Right cardiac atrium (tissue), 5 donors: ENCODE measurements around the gene AGAP1. TPM values are rescaled to one million over a fixed set of nuclear protein-coding genes. Genes with fewer than 3 reads are reported as not detected.
A peak's percentile ranks its signal among the peaks of the same experiment; 100 is the strongest.

Source experiments
- ATAC-seq, 2 donors: fragments of 200-7000 bp; cut with Tn5 transposase; one replicate each; pipeline versions ENCODE4 v1.8.0 to v1.9.1; 2020; ENCODE audit warnings: moderate library complexity in 2 of 2, mild to moderate bottlenecking in 1 of 2
- DNase-seq, 3 donors: peaks; one replicate each; pipeline ENCODE4 v3.0.0-alpha.2; 2020
- H3K27ac ChIP-seq: one replicate; pipeline ENCODE4 v1.5.1; 2013; ENCODE audit warnings: mild to moderate bottlenecking, low read length, control low read depth, moderate library complexity
- H3K27me3 ChIP-seq: one replicate; pipeline ENCODE4 v1.6.1; 2013; ENCODE audit not compliant: control insufficient read depth, insufficient read depth
- H3K4me1 ChIP-seq: one replicate; pipeline ENCODE4 v1.6.1; 2013; ENCODE audit warnings: low read length; ENCODE audit not compliant: control insufficient read depth, insufficient read depth
- H3K4me3 ChIP-seq: one replicate; pipeline ENCODE4 v1.5.1; 2013; ENCODE audit warnings: low read length, control low read depth
- H3K9me3 ChIP-seq: one replicate; pipeline ENCODE4 v1.6.1; 2013; ENCODE audit warnings: low read length; ENCODE audit not compliant: control insufficient read depth
- WGBS: extraction: QIAGEN DNeasy Blood & Tissue Kit; methylation state at CpG from one replicate; pipeline ENCODE4 v1.1.7; 2013; 5-methylcytosine and 5-hydroxymethylcytosine counted together
- intact Hi-C, 4 donors: fragments of 100-400 bp; cut with DNase I; formaldehyde crosslinking; loops; one replicate each; pipeline versions ENCODE4 v1.11.0 to v1.14.0; 2022 to 2023
- polyA plus RNA-seq: library from polyadenylated mRNA; stranded (reverse); fragments of 200-250 nt; gene quantifications from one replicate; pipeline ENCODE4 v1.2.3, GENCODE V29; 2013
- total RNA-seq, 4 donors: library from RNA; stranded (reverse); fragmentation: NEBNext Ultra II Directional; extraction: Animal tissue kit (Norgen Biotek cat#: 25700); gene quantifications; one replicate each; pipeline ENCODE4 v1.2.1, GENCODE V29; 2021
- donor health status: healthy with polysubstance abuse.
- donor health status: DM: no; HTN: yes; CAD: no.
- donor health status: DM: no; HTN: no; CAD: no.
- donor health status: DM: no; HTN: yes; CAD: no; lungs with severe emphysema.
- donor health status: DM: yes; HTN: yes; CAD: no.

AGAP1 gene
- total and polyA plus RNA-seq, 5 donors = 10.5 to 25.3 (median 22.6) TPM

- 37% methylated on average over 12 of the region's 12 CpGs for WGBS
- no peaks in the 10 kb centered on the region for H3K4me1 ChIP-seq
- DNase-seq = peak; percentile 47 to 78 (median 62)
Measured at GRCh38 chr2:235746257-235746934, 252.6 kb downstream of the AGAP1 start.

GRCh38 chr2:235747001-235747785 lies 253.3 kb downstream of the AGAP1 start:
- no peaks in the 10 kb centered on the region for H3K9me3 ChIP-seq
- DNase-seq = peak in 1 of 3 donors; percentile 54
- H3K27me3 ChIP-seq = no peaks in the 10 kb centered on the region
- intact Hi-C loops = loop anchor here (2.0 to 10.0 kb wide), 5 partner anchors 72 to 612 kb away; no protein-coding TSS in a partner anchor
- H3K27ac ChIP-seq = no peak overlapping the region
- ATAC-seq = peak in 1 of 2 donors; percentile 16
- WGBS = 90% methylated on average over 23 of the region's 23 CpGs
- H3K4me1 ChIP-seq = no peaks in the 10 kb centered on the region
- H3K4me3 ChIP-seq = no peak overlapping the region

More at GRCh38 chr2:235746257-235746934, 252.6 kb downstream of the AGAP1 start:
- intact Hi-C loops = loop anchor here (2.0 to 10.0 kb wide), 5 partner anchors 72 to 612 kb away; no protein-coding TSS in a partner anchor
- Histone ChIP-seq H3K4me3 (no peak overlapping the region), H3K27ac (no peak overlapping the region), H3K27me3 (no peaks in the 10 kb centered on the region), H3K9me3 (no peaks in the 10 kb centered on the region)
- ATAC-seq = peak; percentile 91

- DNase-seq (peak in 1 of 3 donors; percentile 42), ATAC-seq (no peak)
- Histone ChIP-seq H3K4me3 (no peak overlapping the region), H3K9me3 (no peaks in the 10 kb centered on the region), H3K27me3 (no peaks in the 10 kb centered on the region), H3K27ac (no peak overlapping the region), H3K4me1 (no peaks in the 10 kb centered on the region)
- 53% methylated on average over 6 of the region's 6 CpGs for WGBS
- intact Hi-C loops = loop anchor here (2.0 to 10.0 kb wide), 5 partner anchors 73 to 613 kb away; no protein-coding TSS in a partner anchor
Measured at GRCh38 chr2:235747786-235748091, 253.9 kb downstream of the AGAP1 start.

GRCh38 chr2:235749121-235749770 lies 255.4 kb downstream of the AGAP1 start:
- WGBS = 64% methylated on average over 10 of the region's 10 CpGs
- Histone ChIP-seq H3K9me3 (no peaks in the 10 kb centered on the region), H3K27me3 (no peaks in the 10 kb centered on the region), H3K4me1 (no peaks in the 10 kb centered on the region), H3K4me3 (no peak overlapping the region), H3K27ac (no peak overlapping the region)
- intact Hi-C loops = loop anchor here (5.0 to 10.0 kb wide), 4 partner anchors 74 to 614 kb away; no protein-coding TSS in a partner anchor
- no peak for DNase-seq
- no peak for ATAC-seq

GRCh38 chr2:235749771-235750160 lies 255.9 kb downstream of the AGAP1 start:
- Histone ChIP-seq H3K27ac (no peak overlapping the region), H3K27me3 (no peaks in the 10 kb centered on the region), H3K4me3 (no peak overlapping the region), H3K4me1 (no peaks in the 10 kb centered on the region), H3K9me3 (no peaks in the 10 kb centered on the region)
- 96% methylated on average over 3 of the region's 3 CpGs for WGBS
- DNase-seq (no peak), ATAC-seq (no peak)
- intact Hi-C loops = loop anchor here (5.0 to 10.0 kb wide), 4 partner anchors 75 to 615 kb away; no protein-coding TSS in a partner anchor

- Histone ChIP-seq H3K9me3 (no peaks in the 10 kb centered on the region), H3K4me3 (no peak overlapping the region), H3K4me1 (no peaks in the 10 kb centered on the region), H3K27ac (no peak overlapping the region), H3K27me3 (no peaks in the 10 kb centered on the region)
- 89% methylated on average over 4 of the region's 4 CpGs for WGBS
- no peak for ATAC-seq
- intact Hi-C loops = no loop called here
- DNase-seq = no peak
Measured at GRCh38 chr2:235752846-235753245, 259.0 kb downstream of the AGAP1 start.

- intact Hi-C loops = no loop called here
Measured at GRCh38 chr2:235754357-235755207, 260.7 kb downstream of the AGAP1 start.

GRCh38 chr2:235756491-235756890 lies 262.6 kb downstream of the AGAP1 start:
- intact Hi-C loops = no loop called here
- WGBS = 85% methylated on average over 10 of the region's 10 CpGs
- ATAC-seq = no peak

More at GRCh38 chr2:235754357-235755207, 260.7 kb downstream of the AGAP1 start:
- Histone ChIP-seq H3K4me3 (no peak overlapping the region), H3K4me1 (no peaks in the 10 kb centered on the region), H3K27ac (no peak overlapping the region), H3K9me3 (no peaks in the 10 kb centered on the region), H3K27me3 (no peaks in the 10 kb centered on the region)
- ATAC-seq (peak in 1 of 2 donors; percentile 29), DNase-seq (no peak)
- WGBS = 91% methylated on average over 21 of the region's 21 CpGs

GRCh38 chr2:235757212-235757611 lies 263.4 kb downstream of the AGAP1 start:
- DNase-seq (no peak), ATAC-seq (peak in 1 of 2 donors; percentile 34)
- intact Hi-C loops = no loop called here
- no peaks in the 10 kb centered on the region for H3K27me3 ChIP-seq
- H3K4me3 ChIP-seq = no peak overlapping the region
- 94% methylated on average over 6 of the region's 6 CpGs for whole genome bisulfite sequencing
- no peak overlapping the region for H3K27ac ChIP-seq
- H3K4me1 ChIP-seq = no peaks in the 10 kb centered on the region
- H3K9me3 ChIP-seq = no peaks in the 10 kb centered on the region

More at GRCh38 chr2:235756491-235756890, 262.6 kb downstream of the AGAP1 start:
- Histone ChIP-seq H3K27ac (no peak overlapping the region), H3K9me3 (no peaks in the 10 kb centered on the region), H3K4me1 (no peaks in the 10 kb centered on the region), H3K4me3 (no peak overlapping the region), H3K27me3 (no peaks in the 10 kb centered on the region)
- DNase-seq = no peak

- Histone ChIP-seq H3K9me3 (no peaks in the 10 kb centered on the region), H3K27me3 (no peaks in the 10 kb centered on the region), H3K27ac (no peak overlapping the region), H3K4me3 (no peak overlapping the region), H3K4me1 (no peaks in the 10 kb centered on the region)
- ATAC-seq (no peak), DNase-seq (no peak)
- intact Hi-C loops = no loop called here
- 95% methylated on average over 6 of the region's 6 CpGs for WGBS
Measured at GRCh38 chr2:235757640-235758039, 263.8 kb downstream of the AGAP1 start.
